Endothelial cell of umbilical vein (primary cell): ENCODE results near the gene SCLT1. TPM values are rescaled to one million over a fixed set of nuclear protein-coding genes. Genes with fewer than 3 reads are reported as not detected.

ENCODE experiments used
- BruUV-seq: library from RNA; stranded (reverse); fragments of 400-500 nt; replicated peaks from 2 replicates; lab custom pipeline; 2021; lab: Mats Ljungman, UMichigan
- CTCF ChIA-PET: fragments of 300-600, 350-600 bp; sonication (Branson Sonifier 250); formaldehyde crosslinking; loops from one replicate; lab custom pipeline; 2021; ENCODE audit warnings: antibody characterized with exemption, inconsistent platforms; lab: Charles Lee
- POLR2A ChIA-PET: fragments of 300-600, 350-600 bp; sonication (Branson Sonifier 250); formaldehyde crosslinking; loops from one replicate; lab custom pipeline; 2021; ENCODE audit warnings: antibody characterized with exemption, inconsistent platforms; lab: Charles Lee
- DNase-seq: peaks from one replicate; pipeline ENCODE4 v3.0.0-alpha.2; 2011; ENCODE audit warnings: low read depth, low spot score
- FAIRE-seq: peaks from 2 replicates; lab custom pipeline; 2011; peaks lifted over from hg19 to GRCh38; lab: Jason Lieb, UNC
- H2AFZ ChIP-seq: 2 replicates; pipeline ENCODE4 v1.6.0; 2012; ENCODE audit warnings: low read depth, low read length, control low read depth, inconsistent platforms
- H3K27ac ChIP-seq: 2 replicates; pipeline ENCODE4 v1.5.1; 2011; ENCODE audit warnings: low read depth, mild to moderate bottlenecking, control low read depth, low read length, moderate library complexity; ENCODE audit not compliant: insufficient read depth
- H3K27me3 ChIP-seq, 2 experiments: 2 replicates each; pipeline versions ENCODE4 v1.6.0 to v1.6.1; 2011; ENCODE audit warnings: low read length in 2 of 2, mixed read lengths in 1 of 2; ENCODE audit not compliant: control insufficient read depth in 2 of 2, insufficient read depth in 2 of 2
- H3K36me3 ChIP-seq, 2 experiments: 2 replicates in 1 of 2; 3 replicates in 1 of 2; pipeline ENCODE4 v1.5.1; 2011; ENCODE audit warnings: low read length in 2 of 2, mild to moderate bottlenecking in 1 of 2, moderate library complexity in 1 of 2; ENCODE audit not compliant: control insufficient read depth in 2 of 2, insufficient read depth in 2 of 2; ENCODE audit errors: extremely low read depth in 1 of 2
- H3K4me1 ChIP-seq: 3 replicates; pipeline ENCODE4 v1.5.1; 2011; ENCODE audit warnings: mild to moderate bottlenecking, low read length; ENCODE audit not compliant: control insufficient read depth, insufficient read depth; ENCODE audit errors: extremely low read depth
- H3K4me2 ChIP-seq: 2 replicates; pipeline ENCODE4 v1.6.1; 2011; ENCODE audit warnings: low read length, control low read depth, mixed read lengths; ENCODE audit not compliant: insufficient read depth
- H3K4me3 ChIP-seq, 3 experiments: fragments of 200-600 bp in 1 of 3; sonication (generic), shearing (Covaris generic) in 1 of 3; replicated peaks in 1 of 3; 2 replicates each; pipeline ENCODE4 v1.5.1; 2011 to 2016; ENCODE audit warnings: control low read depth in 3 of 3, low read length in 3 of 3, mild to moderate bottlenecking in 2 of 3, inconsistent platforms in 1 of 3, low read depth in 1 of 3, moderate library complexity in 1 of 3; ENCODE audit not compliant: insufficient read depth in 1 of 3
- H3K79me2 ChIP-seq: 2 replicates; pipeline ENCODE4 v1.6.0; 2012; ENCODE audit warnings: low read length, inconsistent platforms; ENCODE audit not compliant: control insufficient read depth, insufficient read depth
- H3K9ac ChIP-seq: replicated peaks from 2 replicates; pipeline ENCODE3; 2011; ENCODE audit warnings: low read length, control low read depth; ENCODE audit not compliant: insufficient read depth; ENCODE audit errors: extremely low read depth
- H3K9me1 ChIP-seq: replicated peaks from 3 replicates; pipeline ENCODE4 v1.6.0; 2011; ENCODE audit warnings: mild to moderate bottlenecking, low read length; ENCODE audit not compliant: control insufficient read depth, insufficient read depth; ENCODE audit errors: extremely low read depth
- H3K9me3 ChIP-seq: replicated peaks from 2 replicates; pipeline ENCODE4 v1.5.1; 2012; ENCODE audit warnings: low read length, inconsistent platforms; ENCODE audit not compliant: control insufficient read depth, insufficient read depth
- H4K20me1 ChIP-seq: replicated peaks from 2 replicates; pipeline ENCODE3; 2011; ENCODE audit warnings: mild to moderate bottlenecking, low read length; ENCODE audit not compliant: control insufficient read depth, insufficient read depth; ENCODE audit errors: extremely low read depth
- EZH2 ChIP-seq: IDR thresholded peaks from 2 replicates; pipeline ENCODE4 v1.6.1; 2012; ENCODE audit warnings: borderline replicate concordance, low read depth, mild to moderate bottlenecking, moderate library complexity, low read length, inconsistent platforms; ENCODE audit not compliant: severe bottlenecking
- FOS ChIP-seq: IDR thresholded peaks from 2 replicates; pipeline ENCODE4 v1.6.1; 2011; ENCODE audit warnings: mild to moderate bottlenecking, low read length, moderate library complexity, borderline replicate concordance; ENCODE audit not compliant: insufficient read depth
- GATA2 ChIP-seq: IDR thresholded peaks from 2 replicates; pipeline ENCODE4 v1.7.0; 2011; ENCODE audit warnings: low read depth, mild to moderate bottlenecking, moderate library complexity, mixed read lengths, low read length; ENCODE audit not compliant: insufficient read length, insufficient read depth
- JUN ChIP-seq: IDR thresholded peaks from 2 replicates; pipeline ENCODE4 v1.6.1; 2011; ENCODE audit warnings: borderline replicate concordance, low read depth; ENCODE audit not compliant: insufficient read length, insufficient read depth
- POLR2A ChIP-seq: IDR thresholded peaks from 2 replicates; pipeline ENCODE4 v1.6.1; 2012; ENCODE audit warnings: low read depth, mild to moderate bottlenecking, control low read depth, low read length
- dilution Hi-C: fragments of 300-500 bp; cut with MboI; formaldehyde crosslinking; loops from one replicate; pipeline ENCODE4 v1.15.0; 2019; ENCODE audit warnings: low sequenced_read_pairs; ENCODE audit not compliant: extremely low pct_ligation_motif_present
- intact Hi-C: fragments of 100-400 bp; cut with micrococcal nuclease; formaldehyde crosslinking; loops from one replicate; pipeline ENCODE4 v1.10.0; 2022
- polyA plus RNA-seq, 4 experiments: library from polyadenylated mRNA; depleted of rRNA in 3 of 4; stranded (reverse) in 3 of 4; unstranded in 1 of 4; fragments of >200 nt; gene quantifications; 2 replicates each; pipeline versions ENCODE4 v1.2.1 to v1.2.3, GENCODE V29; 2011 to 2012; ENCODE audit warnings: missing spikeins in 1 of 4
- total RNA-seq: library from RNA; stranded (reverse); gene quantifications from 2 replicates; pipeline ENCODE4 v1.2.3, GENCODE V29; 2021
- TF ChIP-seq, protein P1 (sequence below), 2 donors: IDR thresholded peaks; 1 replicate in 1 of 2; 2 replicates in 1 of 2; pipeline ENCODE4 v1.5.1; 2011; ENCODE audit warnings: low read length in 2 of 2, mild to moderate bottlenecking in 2 of 2, moderate library complexity in 2 of 2, control low read depth in 1 of 2, inconsistent platforms in 1 of 2, low read depth in 1 of 2; ENCODE audit not compliant: insufficient read depth in 1 of 2; ENCODE audit errors: extremely low read depth in 1 of 2

Gene SCLT1
- total and polyA plus RNA-seq, 2 donors (not counting 3 experiments of a cell fraction or from before 2014, with no cell fraction given), result 3.2 to 14.0 TPM

DNA sequence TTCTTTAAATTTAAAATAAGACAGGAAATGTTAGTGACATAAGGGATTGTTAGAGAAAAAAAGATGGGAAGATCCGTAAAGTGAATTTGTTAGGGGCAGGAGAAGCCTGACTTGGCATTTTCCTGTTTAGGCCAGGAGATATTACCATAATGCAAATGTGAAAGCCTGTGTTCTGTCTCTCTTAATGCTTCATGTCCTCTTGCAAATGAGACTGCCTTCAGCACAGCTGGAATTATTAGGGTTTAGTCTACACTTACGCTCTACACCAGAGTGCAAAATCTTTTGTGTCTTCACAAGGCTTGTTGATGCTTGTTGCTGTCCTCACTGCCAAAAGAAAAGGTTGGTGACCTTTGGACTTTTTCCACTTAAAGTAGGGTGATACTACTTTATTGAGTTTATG is 227.1 kb downstream of the SCLT1 start:
- Histone ChIP-seq H3K9ac (no peak overlapping the region), H3K27ac (no peak overlapping the region), H2AFZ (no peak overlapping the region), H3K4me3 (no peak overlapping the region), H3K27me3 (no peaks in the 10 kb centered on the region), H3K4me2 (no peak overlapping the region), H4K20me1 (no peaks in the 10 kb centered on the region), H3K4me1 (peaks cover 11% of the 10 kb centered on the region), H3K79me2 (no peaks in the 10 kb centered on the region), H3K36me3 (peaks cover 14 to 29% of the 10 kb centered on the region in 2 experiments), H3K9me1 (no peaks in the 10 kb centered on the region), H3K9me3 (no peaks in the 10 kb centered on the region)
- DNase-seq (no peak), FAIRE-seq (no peak)
- ChIA-PET CTCF (interaction anchor here (1.0 to 1.1 kb wide), 2 partner anchors 8 to 676 kb away, joined by 3 to 4 read pairs; no protein-coding TSS in a partner anchor), POLR2A (no interaction called here)
- TF ChIP-seq EZH2 (no peak), JUN (no peak), FOS (no peak), POLR2A (no peak), GATA2 (no peak)
- TF ChIP-seq, protein P1, sequence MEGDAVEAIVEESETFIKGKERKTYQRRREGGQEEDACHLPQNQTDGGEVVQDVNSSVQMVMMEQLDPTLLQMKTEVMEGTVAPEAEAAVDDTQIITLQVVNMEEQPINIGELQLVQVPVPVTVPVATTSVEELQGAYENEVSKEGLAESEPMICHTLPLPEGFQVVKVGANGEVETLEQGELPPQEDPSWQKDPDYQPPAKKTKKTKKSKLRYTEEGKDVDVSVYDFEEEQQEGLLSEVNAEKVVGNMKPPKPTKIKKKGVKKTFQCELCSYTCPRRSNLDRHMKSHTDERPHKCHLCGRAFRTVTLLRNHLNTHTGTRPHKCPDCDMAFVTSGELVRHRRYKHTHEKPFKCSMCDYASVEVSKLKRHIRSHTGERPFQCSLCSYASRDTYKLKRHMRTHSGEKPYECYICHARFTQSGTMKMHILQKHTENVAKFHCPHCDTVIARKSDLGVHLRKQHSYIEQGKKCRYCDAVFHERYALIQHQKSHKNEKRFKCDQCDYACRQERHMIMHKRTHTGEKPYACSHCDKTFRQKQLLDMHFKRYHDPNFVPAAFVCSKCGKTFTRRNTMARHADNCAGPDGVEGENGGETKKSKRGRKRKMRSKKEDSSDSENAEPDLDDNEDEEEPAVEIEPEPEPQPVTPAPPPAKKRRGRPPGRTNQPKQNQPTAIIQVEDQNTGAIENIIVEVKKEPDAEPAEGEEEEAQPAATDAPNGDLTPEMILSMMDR (IDR thresholded peaks at IDR 0.05; ENCODE audit: extremely low read depth in 1 of 2, insufficient read depth in 1 of 2, low read depth in 1 of 2, low read length in 2 of 2), result no peak
- no TSS peak for BruUV-seq
- intact Hi-C loops, result loop anchor here (5.0 kb wide), 1 partner anchor 226 kb away; the partner anchor contains the start of gene SCLT1
- dilution Hi-C loops, result no loop called here
